Measurements from ENCODE around the gene THSD4. TPM values are rescaled to one million over a fixed set of nuclear protein-coding genes. Genes with fewer than 3 reads are reported as not detected.

The THSD4 gene
- polyA plus RNA-seq, 4 donors, result 27.2 to 96.3 (median 39.5) TPM

DNA sequence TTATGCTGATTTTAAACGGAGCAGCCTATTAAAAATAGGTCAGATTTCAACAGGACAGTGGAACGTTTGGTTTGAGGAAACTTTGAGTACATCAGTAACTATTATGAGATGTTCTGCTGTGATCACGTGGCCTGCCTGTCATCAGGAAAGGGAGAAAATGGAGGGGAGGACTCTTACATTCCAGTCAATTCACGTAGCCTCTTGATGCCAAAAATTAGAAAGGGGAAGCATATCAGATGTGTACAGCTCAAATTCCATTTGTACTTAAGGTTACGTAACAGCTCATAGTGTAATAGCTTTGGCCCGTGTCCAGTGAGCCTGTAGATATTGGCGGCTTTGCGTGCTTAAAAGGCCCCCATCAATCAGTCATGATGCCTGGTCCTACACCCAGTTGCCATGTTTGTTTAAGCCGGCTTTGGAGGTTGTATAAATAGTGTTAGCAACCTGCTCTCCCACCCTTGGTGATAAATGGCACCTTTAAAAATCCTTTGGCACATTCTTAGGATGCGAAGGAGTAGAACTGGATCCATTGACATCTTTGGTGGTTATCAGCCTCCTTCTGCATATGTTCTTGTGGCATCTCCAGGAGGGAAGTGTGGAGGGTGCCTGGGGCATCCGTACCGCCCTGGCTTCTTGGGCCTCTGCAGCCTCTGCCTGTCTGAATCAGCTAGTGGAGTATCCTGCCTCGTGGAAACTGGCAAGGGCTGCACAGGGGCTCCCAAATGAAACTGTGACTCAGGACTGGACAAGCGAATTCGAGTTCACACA is 163.9 kb downstream of the THSD4 start:
- DNase-seq (ENCODE audit: low read depth in 4 of 4, low spot score in 3 of 4), result peak in 1 of 4 donors; percentile 18

DNA sequence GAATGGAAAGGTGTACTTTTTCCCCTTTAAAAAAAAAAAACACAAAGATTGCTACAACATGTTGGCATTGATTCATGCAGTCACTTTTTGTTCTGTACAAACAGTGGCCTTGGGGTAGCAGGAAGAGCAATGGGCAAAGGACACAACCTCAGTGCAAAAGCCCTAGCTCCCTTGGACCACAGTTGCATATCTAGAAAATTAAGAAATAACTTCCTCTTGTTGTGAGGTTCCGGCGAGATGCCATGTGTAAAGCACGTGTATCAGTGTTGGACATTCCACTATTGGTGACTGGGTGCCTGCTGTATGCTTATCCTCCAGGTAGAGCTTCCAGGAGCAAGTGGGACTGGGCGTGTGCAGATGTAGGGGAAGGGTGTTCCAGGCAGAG is 164.5 kb downstream of the THSD4 start:
- DNase-seq (ENCODE audit: low read depth in 4 of 4, low spot score in 3 of 4), result no peak

DNA sequence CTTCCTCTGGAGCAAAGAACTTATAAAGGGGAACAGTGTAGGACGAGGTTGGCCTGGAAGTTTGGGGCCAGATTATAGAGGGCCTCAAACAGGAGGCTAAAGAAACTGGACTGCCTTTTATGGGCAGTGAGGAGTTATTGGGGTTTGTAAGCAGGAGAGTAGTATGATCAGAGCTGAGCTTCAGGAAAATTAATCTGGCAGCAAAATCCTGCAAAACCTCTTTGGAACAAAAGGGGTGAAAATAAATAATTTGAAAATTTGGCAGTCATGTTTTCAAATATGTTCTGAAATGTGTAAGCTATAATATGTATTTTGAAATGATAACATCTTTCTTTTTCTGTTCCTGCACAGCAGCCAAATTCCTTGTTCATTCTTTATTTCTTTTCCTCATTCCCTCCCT is 164.9 kb downstream of the THSD4 start:
- no peak for DNase-seq (ENCODE audit: low read depth in 4 of 4, low spot score in 3 of 4)

DNA sequence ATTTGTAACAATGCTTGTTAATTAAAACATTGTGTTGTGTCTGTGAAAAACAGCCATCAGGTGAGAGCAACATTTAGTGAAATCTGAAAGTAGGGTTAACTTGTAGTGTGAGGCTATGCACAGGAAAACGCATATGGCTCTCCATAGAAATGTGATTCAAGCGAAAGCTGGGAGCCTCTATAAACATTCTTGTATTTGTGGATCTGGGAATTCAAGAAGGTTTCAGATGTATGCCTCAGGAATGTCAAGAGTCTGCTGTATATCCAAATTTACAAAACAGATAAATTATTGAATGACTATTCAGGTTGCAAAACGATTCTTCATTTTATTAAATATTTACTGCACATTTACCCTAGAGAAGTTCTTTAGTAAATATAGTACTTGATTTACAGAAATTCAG is 166.0 kb downstream of the THSD4 start:
- no peak for DNase-seq (ENCODE audit: low read depth in 4 of 4, low spot score in 3 of 4)

DNA sequence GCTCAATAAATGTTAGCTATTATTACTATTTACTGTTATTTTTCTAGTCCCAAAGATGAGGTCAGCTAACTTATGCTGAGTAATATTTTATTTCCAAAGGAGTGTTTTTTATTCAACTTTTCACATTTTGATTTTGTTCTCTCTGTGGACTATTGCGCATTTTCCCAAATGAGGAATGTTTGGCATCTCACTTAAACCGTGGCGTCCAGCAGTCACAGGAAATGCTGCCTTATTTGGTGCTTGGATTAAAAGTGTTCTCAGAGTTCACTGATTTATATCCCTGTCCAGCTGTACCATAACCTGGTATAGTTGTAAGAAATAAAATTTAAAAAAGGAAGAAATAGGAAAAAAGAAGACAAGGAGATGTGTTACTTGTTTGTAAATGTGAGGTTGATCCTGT is 166.8 kb downstream of the THSD4 start:
- DNase-seq (ENCODE audit: low read depth in 4 of 4, low spot score in 3 of 4), result peak in 1 of 4 donors; percentile 19

DNA sequence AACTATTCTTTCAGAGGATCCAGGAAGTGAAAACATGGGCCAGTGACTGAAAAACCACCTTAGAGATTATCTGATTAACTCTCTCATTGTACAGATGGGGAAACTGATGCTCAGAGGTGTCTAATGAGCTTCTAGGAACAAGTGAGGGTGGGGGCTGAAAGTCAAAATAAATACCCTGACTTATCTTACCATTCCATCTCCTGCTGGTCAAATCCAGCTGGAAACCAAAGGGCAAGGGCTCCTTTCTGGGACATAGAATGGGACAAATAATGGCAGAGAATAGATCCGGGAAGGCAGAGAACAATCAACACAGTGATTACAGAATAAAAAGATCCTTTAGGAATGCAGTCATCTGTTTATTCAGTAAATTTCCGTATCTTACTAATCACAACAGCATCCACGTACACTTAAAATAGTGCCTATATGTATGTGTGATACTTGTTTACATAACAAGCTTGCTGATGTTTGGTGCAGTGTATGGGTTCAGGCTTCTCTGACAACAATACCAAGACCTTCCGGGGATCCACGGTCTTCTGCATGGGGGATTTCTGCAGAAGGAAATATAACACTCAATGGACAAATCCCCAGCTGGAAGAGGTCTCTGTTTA is 173.2 kb downstream of the THSD4 start:
- DNase-seq (ENCODE audit: low read depth in 4 of 4, low spot score in 3 of 4), result no peak

DNA sequence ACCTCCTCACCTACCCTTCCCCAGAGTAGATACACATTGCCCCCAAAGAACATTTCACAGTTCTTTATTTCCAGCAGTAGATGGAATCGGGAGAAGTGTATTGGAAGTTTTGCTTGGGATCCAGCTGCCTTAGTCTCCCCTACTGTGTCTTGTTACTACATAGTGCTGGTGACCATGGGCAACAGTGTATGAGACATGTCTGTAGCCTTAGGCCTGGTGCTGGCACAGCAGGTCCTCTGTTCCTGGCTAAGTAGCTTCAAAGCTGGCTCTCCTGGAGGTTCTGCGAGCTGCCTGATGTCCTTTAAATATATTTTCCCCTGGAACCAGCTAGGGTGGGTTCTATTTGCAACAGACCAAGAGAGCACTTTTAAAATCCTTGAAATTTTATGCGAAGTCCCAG is 174.7 kb downstream of the THSD4 start:
- DNase-seq (ENCODE audit: low read depth in 4 of 4, low spot score in 3 of 4), result no peak

DNA sequence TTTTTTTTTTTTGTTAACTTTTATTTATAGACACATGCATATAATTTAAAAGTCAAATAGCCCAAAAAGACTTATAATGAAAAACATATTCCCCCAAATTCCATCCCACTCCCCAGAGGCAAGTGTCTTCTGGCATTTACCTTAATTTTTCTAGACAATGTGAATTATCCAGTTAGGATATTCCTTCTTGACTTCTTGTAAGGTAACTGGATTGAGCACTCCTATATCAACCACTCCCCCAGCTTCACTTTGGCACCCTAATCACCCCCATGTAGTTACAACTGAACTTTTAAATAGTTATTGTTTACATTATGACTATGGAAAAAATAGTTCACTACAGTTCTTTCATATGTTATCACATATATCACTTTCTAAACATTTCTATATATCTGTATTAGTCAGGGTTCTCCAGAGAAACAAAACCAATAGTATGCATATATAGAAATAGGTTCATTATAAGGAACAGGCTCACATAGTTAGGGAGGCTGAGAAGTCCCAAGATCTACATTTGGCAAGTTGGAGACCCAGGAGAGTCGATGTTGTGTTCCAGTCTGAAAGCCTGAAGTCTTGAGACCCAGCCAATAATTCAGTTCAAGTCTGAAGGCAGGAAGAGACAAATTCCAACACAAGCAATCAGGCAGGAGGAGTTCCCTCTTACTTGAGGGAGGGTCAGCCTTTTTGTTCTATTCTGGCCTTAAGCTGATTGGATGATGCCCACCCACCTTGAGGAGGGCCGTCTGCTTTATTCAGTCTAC is 175.8 kb downstream of the THSD4 start:
- no peak for DNase-seq (ENCODE audit: low read depth in 4 of 4, low spot score in 3 of 4)

DNA sequence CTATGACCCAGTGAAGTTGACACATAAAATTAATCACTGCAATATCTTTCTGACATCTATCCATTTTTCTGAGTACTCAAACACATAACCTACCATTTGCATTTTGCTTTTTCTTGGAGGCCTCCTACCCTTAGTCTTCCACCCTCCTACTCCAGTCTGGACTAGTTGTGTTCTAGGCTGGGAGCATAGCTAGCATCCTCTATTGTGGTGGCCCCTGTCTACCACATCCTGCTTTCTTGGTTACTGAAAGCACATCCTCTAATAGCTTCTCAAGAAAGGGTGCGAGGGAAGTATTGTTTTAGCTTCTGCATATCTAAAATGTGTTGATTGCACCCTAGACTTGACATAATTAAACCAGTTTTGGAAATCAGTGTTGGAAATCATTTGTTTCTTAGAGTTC is 176.5 kb downstream of the THSD4 start:
- no peak for DNase-seq (ENCODE audit: low read depth in 4 of 4, low spot score in 3 of 4)

DNA sequence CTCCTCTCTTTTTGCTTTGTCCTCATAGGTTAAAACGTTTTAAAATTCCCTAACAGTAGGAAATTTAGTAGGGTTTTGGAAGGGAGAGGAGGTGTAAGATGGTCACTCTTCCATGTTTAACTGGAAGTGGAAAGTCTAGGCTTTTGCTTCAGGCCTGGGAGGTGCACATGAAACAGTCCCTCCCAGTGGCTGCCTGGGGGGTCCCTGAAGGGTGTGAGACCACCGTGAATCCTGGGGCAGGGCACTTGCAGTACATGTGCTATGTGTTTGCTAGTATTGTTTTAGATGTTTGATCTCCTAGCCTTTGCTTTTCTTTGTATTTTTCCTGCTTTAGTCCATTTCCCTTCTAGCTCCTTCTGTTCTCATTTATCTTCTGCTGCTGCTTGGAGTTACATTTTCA is 178.5 kb downstream of the THSD4 start:
- DNase-seq (ENCODE audit: low read depth in 4 of 4, low spot score in 3 of 4), result no peak

DNA sequence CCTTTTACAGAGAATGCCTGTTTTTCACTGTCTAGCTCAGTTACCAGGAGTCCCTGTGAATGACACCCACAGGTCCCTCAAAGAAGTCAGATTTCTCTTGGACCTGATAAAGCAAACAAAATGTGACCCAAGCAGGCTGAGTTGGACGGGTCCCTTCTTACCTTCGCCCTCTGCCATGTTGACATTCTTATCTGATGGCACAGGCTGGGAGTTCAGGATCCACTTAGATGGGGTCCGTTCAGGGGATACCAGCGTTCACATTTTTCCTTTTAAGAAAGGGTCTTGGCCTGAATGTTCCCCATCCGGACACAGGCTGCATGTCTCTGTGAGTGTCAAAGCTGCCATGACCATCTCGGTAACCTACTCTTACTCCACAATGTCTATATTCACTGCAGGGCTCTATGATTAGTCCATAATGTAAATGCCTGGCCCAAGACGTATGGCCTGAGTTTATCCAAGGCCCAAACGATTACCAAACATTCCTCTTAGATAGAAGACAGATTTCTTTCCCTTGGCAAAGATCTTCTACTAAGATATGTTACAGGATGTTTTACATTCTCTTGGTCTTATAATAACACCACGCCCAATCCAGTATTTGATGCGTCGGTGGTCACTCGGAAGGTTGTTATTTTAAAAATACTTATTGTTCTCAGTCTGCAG is 179.1 kb downstream of the THSD4 start:
- DNase-seq (ENCODE audit: low read depth in 4 of 4, low spot score in 3 of 4), result no peak

DNA sequence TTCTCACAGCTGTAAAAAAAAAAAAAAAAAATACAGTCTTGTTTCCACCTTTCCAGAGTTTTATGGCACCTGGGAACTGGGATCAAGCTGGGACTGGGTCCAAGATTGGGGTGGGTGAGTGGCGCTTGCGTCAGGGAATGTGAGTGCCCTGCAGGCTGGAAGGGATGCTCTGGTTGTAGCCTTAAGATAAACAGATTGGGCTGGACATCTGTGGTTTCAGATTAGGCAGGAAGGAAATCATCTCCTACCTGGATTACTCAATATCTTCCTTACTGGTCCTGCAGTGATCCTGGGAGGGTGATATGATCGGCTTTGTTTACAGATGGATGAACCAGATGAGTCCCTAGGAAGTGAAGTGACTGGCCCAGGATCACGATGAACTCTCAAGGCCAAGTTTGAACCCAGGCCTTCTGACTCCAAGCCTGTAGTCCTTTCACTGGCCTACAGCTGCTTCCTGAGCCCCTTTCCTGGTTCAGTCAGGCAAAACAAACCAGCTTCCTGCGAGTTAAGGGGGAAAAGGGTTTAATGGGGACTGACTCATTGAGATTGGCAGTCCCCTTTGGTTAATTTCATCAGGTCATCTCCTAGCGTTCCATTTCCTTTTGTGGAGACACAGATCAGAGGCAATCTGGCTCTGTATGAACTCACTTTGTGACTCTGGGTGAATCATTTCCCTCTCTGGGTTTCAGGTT is 179.8 kb downstream of the THSD4 start:
- DNase-seq (ENCODE audit: low read depth in 4 of 4, low spot score in 3 of 4), result no peak

DNA sequence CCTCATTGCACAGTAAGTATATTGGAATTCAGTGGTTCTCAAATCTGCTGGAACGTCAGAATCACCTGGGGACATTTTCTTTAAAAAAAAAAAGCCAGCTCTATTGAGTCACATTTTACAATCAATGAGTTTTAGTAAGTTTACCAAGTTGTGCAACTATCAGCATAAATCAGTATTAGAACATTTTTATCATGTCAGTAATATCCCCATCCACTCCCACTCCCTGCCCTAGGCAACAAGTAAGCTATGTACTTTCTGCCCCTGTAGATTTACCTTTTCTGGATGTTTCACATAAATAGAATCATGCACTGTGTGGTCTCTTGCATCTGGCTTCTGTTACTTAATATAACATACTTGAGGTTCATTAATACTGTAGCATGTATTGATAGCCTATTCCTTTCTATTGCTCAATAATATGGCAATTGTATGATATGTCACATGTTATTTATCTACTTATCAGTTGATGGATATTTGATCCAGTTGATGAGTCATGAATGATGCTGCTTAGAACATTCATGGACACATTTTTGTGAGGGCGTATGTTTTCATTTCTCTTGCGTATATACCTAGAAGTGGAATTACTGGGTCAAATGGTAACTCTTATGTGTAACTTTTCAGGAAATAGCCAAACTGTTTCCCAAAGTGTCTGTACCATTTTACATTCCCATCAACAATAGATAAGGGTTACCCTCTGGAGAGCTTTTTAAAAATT is 180.5 kb downstream of the THSD4 start:
- DNase-seq (ENCODE audit: low read depth in 4 of 4, low spot score in 3 of 4), result no peak

DNA sequence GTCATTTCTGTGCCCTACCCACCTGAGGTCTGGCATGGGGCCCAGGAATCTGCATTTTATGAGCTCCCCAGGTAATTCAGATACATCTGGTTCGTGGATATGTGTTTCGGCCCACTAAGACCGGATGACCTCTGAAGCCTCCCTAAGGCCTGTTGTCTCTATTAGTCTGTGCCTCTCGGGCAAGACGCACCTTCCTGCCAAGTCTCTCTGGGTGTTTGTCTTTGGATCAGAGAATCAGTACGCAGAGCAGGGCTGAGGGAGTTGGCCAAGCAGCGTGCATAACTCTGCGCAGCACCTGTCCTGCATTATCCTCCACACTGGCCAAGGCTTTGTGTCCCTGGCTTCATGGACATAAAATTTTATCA is 181.0 kb downstream of the THSD4 start:
- no peak for DNase-seq (ENCODE audit: low read depth in 4 of 4, low spot score in 3 of 4)

DNA sequence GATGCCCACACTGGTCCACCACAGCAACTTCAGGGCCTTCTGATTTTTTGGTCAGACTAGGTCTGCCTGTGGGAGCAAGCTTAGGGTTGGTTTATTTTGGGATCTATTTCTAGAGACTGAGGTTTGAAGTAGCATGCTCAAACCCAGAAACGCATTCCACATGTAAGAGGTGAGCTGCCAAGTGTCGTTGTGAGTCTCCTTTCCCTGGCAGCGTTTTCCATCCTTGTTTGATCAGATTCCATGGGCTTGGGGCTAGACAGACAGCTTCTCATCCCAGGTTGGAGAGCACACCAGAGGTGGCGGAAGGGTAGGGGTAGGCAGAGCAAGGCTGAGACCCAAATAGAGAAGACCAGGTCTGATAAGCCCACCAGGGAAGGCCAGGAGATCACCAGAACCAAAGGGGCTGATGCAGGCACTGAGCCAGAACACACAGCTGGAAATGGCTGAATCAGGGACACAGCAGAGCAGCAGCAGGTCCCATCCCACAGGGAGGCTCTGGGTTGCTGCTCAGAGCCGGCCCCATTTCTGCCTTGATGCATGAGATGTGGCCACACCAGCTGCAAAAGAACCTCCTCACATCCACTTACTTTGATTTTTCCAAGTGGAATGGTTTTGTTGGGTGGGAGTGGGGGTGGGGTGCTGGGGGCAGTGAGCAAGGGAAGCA is 186.8 kb downstream of the THSD4 start:
- no peak for DNase-seq (ENCODE audit: low read depth in 4 of 4, low spot score in 3 of 4)

DNA sequence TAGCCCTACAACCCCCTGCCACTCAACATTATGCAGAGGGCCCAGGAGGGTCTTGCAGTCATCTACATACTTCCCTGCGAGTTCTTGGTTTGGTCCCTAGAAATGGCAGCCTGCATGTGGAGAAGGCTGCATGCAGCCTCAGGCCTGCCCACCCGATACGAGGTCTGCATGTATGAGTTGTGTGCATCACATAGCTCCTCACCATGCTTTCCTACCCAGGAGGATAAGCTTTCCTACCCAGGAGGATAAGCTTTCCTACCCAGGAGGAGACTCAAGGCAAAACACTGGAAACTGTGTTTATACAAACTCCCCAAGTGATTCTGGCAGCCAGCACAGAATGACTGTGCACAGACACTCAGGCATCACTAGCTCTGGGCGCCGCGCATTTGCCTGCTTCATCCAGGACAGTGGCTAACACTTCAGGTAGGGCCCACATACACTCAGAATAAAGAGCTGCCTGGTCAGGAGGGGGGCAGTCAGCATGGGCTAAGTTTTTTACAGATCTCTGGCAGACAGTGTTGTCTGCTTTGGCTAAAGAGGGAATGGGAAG is 187.7 kb downstream of the THSD4 start:
- DNase-seq (ENCODE audit: low read depth in 4 of 4, low spot score in 3 of 4), result no peak

DNA sequence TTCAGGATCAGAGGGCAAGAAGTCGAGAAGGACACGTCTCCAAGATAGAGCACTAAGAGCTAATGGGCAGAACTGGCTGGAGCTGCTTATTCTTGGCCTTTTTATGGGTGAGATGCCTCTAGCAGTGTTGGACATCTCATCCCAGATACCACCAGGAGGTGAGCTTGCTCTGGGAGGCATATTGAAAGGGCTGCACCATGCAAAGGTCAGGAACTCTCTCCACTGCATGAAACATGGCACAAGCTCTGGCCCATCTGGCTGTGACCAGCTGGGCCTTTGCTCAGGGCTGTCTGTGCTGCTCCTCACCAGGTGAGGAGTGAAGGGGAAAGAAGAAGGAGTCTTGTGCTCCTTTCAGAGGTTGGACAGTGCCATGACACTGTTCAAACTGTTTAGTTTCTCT is 188.7 kb downstream of the THSD4 start:
- DNase-seq (ENCODE audit: low read depth in 4 of 4, low spot score in 3 of 4), result no peak

DNA sequence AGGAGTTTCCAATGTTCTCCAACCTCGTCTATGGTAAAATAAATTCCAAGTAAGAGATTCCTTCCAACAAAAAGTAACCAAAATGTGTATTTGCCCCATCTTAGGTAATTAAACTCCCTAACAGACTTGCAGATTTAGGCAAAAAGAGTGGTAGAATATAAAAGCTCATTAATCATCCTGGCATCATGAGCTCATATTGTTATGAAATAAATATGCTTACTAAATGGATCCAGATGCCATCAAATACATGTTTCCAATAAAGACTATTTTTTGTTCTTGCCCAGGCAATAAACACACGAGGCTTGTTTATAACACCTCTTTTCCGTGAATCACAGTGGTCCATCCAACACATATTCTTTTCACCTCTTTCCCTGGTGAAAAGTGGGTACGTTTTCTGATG is 189.4 kb downstream of the THSD4 start:
- DNase-seq (ENCODE audit: low read depth in 4 of 4, low spot score in 3 of 4), result no peak

DNA sequence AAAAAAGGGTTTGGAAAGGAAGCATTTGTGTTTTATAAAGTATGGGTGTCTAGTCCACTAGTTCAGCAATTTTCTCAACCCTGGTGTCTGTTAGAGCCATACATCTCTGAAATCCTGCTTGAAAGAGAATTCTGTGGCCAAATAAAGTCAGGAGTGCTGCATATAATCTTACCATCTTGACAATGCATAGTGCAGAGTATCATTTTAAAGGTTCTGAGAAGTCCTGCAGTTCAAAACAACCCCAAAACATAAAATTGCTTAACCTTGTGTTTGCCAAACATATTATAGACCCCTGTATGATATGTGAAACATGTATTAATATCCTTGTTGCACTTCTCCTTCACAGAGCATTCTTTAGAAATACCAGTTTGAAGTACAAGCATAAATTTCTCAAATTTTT is 191.3 kb downstream of the THSD4 start:
- DNase-seq (ENCODE audit: low read depth in 4 of 4, low spot score in 3 of 4), result no peak
